Colonic mucosa (tissue), 4 donors: ENCODE measurements around the gene RC3H1. TPM values are rescaled to one million over a fixed set of nuclear protein-coding genes. Genes with fewer than 3 reads are reported as not detected.
"Not testable (repeated sequence)": the region's sequence is repeated elsewhere in the genome, so short reads cannot be mapped to it uniquely, and the experiment has no call there.

Source experiments
- DNase-seq: peaks from one replicate; pipeline ENCODE4 v3.0.0-alpha.2; 2020
- H3K27ac ChIP-seq: fragments of 200-600 bp; one replicate; pipeline ENCODE4 v1.8.0; 2021
- H3K27me3 ChIP-seq: fragments of 200-600 bp; one replicate; pipeline ENCODE4 v1.8.0; 2021
- H3K36me3 ChIP-seq: fragments of 200-600 bp; one replicate; pipeline ENCODE4 v1.8.0; 2021
- H3K4me1 ChIP-seq: fragments of 200-600 bp; one replicate; pipeline ENCODE4 v1.8.0; 2021; ENCODE audit warnings: mild to moderate bottlenecking
- H3K4me3 ChIP-seq: fragments of 200-600 bp; one replicate; pipeline ENCODE4 v1.8.0; 2021
- H3K9ac ChIP-seq, 2 donors: one replicate each; pipeline ENCODE4 v1.7.0; 2013; ENCODE audit warnings: control low read depth in 2 of 2, low read depth in 2 of 2, low read length in 2 of 2
- H3K9me3 ChIP-seq: fragments of 200-600 bp; one replicate; pipeline ENCODE4 v1.8.0; 2021
- CTCF ChIP-seq: fragments of 200-600 bp; IDR thresholded peaks from one replicate; pipeline ENCODE4 v1.8.0; 2022; ENCODE audit warnings: antibody characterized with exemption, mild to moderate bottlenecking
- intact Hi-C: fragments of 100-400 bp; cut with DNase I; formaldehyde crosslinking; loops from one replicate; pipeline ENCODE4 v1.14.1; 2022
- total RNA-seq, 2 donors: library from RNA; stranded (reverse); fragmentation: NEBNext Ultra II Directional in 1 of 2; extraction: Animal tissue kit (Norgen Biotek cat#: 25700) in 1 of 2; gene quantifications; one replicate each; pipeline ENCODE4 v1.2.1, GENCODE V29; 2021
- donor health status: healthy.
- donor health status: DM: no; HTN: no; CAD: no.
- donor health status: DM: no; HTN: no; CAD: no.

The RC3H1 gene
- total RNA-seq, 2 donors from 2014 or later = 26.6 to 37.5 TPM

GRCh38 chr1:174058624-174059023 lies 36.5 kb upstream of the RC3H1 start:
- Histone ChIP-seq H3K36me3 (no peaks in the 10 kb centered on the region), H3K9me3 (no peaks in the 10 kb centered on the region), H3K4me3 (no peak overlapping the region), H3K4me1 (no peaks in the 10 kb centered on the region), H3K27me3 (no peaks in the 10 kb centered on the region), H3K9ac (no peak overlapping the region), H3K27ac (no peak overlapping the region)
- intact Hi-C loops = no loop called here
- TF ChIP-seq CTCF = no peak
- no peak for DNase-seq

DNA sequence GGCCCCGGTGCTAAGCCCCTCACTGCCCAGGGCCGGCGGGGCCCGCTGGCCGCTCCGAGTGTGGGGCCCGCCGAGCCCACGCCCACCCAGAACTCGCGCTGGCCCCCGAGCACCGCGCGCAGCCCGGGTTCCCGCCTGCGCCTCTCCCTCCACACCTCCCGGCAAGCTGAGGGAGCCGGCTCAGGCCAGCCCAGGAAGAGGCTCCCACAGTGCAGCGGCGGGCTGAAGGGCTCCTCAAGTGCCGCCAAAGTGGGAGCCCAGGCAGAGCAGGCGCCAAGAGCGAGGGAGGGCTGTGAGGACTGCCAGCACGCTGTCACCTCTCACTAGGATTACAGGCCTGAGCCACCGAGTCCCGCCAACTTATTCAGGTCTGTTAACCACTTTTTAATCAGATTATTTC lies 34.5 kb upstream of the RC3H1 start:
- H3K4me3 ChIP-seq, H3K27ac ChIP-seq, H3K27me3 ChIP-seq, intact Hi-C loops, DNase-seq, H3K9ac ChIP-seq, H3K9me3 ChIP-seq, H3K4me1 ChIP-seq, H3K36me3 ChIP-seq: not testable (repeated sequence)

DNA sequence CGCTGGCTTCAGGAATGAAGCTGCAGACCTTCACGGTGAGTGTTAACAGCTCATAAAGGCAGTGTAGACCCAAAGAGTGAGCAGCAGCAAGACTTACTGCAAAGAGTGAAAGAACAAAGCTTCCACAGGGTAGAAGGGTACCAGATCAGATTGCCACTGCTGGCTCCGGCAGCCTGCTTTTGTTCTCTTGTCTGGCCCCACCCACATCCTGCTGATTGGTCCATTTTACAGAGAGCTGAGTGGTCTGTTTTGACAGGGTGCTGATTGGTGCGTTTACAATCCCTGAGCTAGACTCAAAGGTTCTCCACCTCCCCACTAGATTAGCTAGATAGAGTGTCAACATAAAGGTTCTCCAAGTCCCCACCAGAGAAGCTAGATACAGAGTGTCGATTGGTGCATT lies 33.6 kb upstream of the RC3H1 start:
- H3K4me3 ChIP-seq, H3K4me1 ChIP-seq, H3K27me3 ChIP-seq, H3K27ac ChIP-seq, DNase-seq, H3K36me3 ChIP-seq, H3K9me3 ChIP-seq, H3K9ac ChIP-seq, intact Hi-C loops: not testable (repeated sequence)

DNA sequence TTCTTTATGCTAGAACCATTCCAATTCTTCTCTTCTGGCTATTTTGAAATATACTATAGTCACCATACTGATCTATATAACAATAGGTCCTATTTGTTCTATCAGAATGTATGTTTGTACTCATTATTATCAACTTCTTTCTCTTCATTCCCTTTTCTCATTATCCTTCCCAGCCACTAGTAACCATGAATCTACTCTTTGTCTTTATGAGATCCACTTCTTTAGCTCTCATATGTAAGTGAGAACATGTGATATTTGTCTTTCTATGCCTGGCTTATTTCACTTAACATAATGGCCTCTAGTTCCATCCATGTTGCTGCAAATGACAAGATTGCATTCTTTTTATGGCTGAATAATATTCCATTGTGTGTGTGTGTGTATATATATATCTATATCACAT lies 31.7 kb upstream of the RC3H1 start:
- Histone ChIP-seq H3K36me3 (no peaks in the 10 kb centered on the region), H3K9ac (no peak overlapping the region), H3K4me1 (no peaks in the 10 kb centered on the region), H3K9me3 (no peaks in the 10 kb centered on the region), H3K27me3 (no peaks in the 10 kb centered on the region), H3K4me3 (no peak overlapping the region), H3K27ac (no peak overlapping the region)
- DNase-seq = no peak
- TF ChIP-seq CTCF = no peak
- intact Hi-C loops = no loop called here

- intact Hi-C loops = no loop called here
- Histone ChIP-seq H3K9me3 (no peaks in the 10 kb centered on the region), H3K27me3 (no peaks in the 10 kb centered on the region), H3K4me3 (no peak overlapping the region), H3K27ac (no peak overlapping the region), H3K9ac (no peak overlapping the region), H3K4me1 (no peaks in the 10 kb centered on the region), H3K36me3 (no peaks in the 10 kb centered on the region)
- TF ChIP-seq CTCF = no peak
- DNase-seq = no peak
These were observed 30.5 kb upstream of the RC3H1 start for GRCh38 chr1:174052621-174053020.

- intact Hi-C loops = no loop called here
- H3K4me1 ChIP-seq = no peaks in the 10 kb centered on the region
- no peak overlapping the region for H3K27ac ChIP-seq
- no peaks in the 10 kb centered on the region for H3K27me3 ChIP-seq
- H3K36me3 ChIP-seq = no peaks in the 10 kb centered on the region
- H3K4me3 ChIP-seq = no peak overlapping the region
- H3K9ac ChIP-seq = no peak overlapping the region
- no peaks in the 10 kb centered on the region for H3K9me3 ChIP-seq
- TF ChIP-seq CTCF = no peak
- DNase-seq = no peak
These were observed 29.8 kb upstream of the RC3H1 start for GRCh38 chr1:174051956-174052355.

- Histone ChIP-seq H3K4me3 (no peak overlapping the region), H3K36me3 (no peaks in the 10 kb centered on the region), H3K9me3 (no peaks in the 10 kb centered on the region), H3K27me3 (no peaks in the 10 kb centered on the region), H3K4me1 (no peaks in the 10 kb centered on the region), H3K27ac (no peak overlapping the region), H3K9ac (no peak overlapping the region)
- intact Hi-C loops = no loop called here
- TF ChIP-seq CTCF = no peak
- no peak for DNase-seq
These were observed 27.4 kb upstream of the RC3H1 start for GRCh38 chr1:174049514-174049913.
